ENCODE measurements around the gene RERE. TPM values are rescaled to one million over a fixed set of nuclear protein-coding genes. Genes with fewer than 3 reads are reported as not detected.

The RERE gene
- total RNA-seq (2022; extraction: Qiagen RNA extraction; ENCODE audit: low read depth), result 19.3 to 28.6 TPM (median 22.7 TPM) in 5 replicates

DNA sequence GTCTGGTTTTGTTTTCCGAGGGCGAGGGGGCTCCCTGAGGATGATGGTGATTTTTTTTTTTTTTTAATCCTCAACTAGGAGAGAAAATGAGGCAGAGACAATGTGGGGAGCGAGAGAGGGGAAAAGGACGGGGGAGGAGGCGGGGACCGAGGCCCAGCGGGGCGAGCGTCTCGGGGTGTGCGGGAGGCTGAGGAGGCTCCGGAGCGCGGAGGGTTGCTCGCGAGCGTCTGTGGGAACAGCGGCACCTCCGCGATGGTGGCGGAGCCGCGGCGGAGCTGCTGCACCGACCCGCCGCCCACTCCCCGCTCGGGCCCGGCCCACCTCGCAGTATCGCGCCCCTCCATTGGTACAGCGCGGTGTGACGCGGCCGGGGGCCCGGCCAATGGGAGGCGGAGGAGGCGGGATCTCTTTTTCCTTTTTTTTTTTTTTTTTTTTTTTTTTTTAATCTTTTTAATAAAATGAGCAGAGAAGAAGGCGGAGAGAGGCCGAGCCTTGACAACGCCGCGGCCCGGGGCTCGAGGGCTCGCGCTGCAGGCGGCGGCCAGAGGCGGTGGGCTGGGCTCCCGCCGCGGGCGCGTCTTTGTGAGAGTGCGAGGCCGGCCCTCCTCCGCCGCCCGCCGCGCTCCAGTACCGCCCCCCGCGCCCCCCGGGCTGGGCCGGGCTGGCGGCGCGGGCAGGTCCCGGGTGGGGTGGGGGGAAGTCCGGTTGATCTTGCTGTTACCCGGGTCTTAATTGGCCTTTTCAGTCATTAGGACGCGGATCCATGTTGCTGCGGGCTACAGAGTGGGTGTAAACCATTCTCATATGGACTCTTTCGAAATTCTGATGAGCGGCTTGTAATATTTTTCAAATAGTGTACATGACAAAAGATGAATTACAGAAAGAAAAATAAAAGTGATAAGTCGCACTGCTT, at the start of gene RERE:
Gene RERE, minus strand, starts transcription at position 229 of the 913 bp plus-strand sequence.

GRCh38 chr1:8317647-8318381, 499.6 kb downstream of the RERE start, which contains the start of gene SLC45A1:
SLC45A1 (plus strand) TSS chr1:8318114; CDS start chr1:8324330, 6,216 bp downstream.

Other genes with a start within 250 kb of the RERE start
- 2,818 to 3,046 TPM (median 2,853 TPM) in 5 replicates for gene ENO1, start 61.0 kb upstream of the RERE start, total RNA-seq (2022; extraction: Qiagen RNA extraction; ENCODE audit: low read depth)
- not detected in 5 replicates for gene CA6, start 128.2 kb upstream of the RERE start, total RNA-seq (2022; extraction: Qiagen RNA extraction; ENCODE audit: low read depth)
- gene SLC2A7, start 208.8 kb upstream of the RERE start, total RNA-seq (2022; extraction: Qiagen RNA extraction; ENCODE audit: low read depth), result not detected in 5 replicates

All from A549 treated with RU486 at 1 μM for 4 hours (cell line).